ENCODE measurements around the gene PPP2CA. TPM values are rescaled to one million over a fixed set of nuclear protein-coding genes. Genes with fewer than 3 reads are reported as not detected.
A peak's percentile ranks its signal among the peaks of the same experiment; 100 is the strongest.

The PPP2CA gene
- total and polyA plus RNA-seq, 2 of the 13 experiments (the other 11 are each of a cell fraction or from before 2014, with no cell fraction given), result 82.4 to 171 TPM

GRCh38 chr5:134176511-134177368 lies 49.1 kb downstream of the PPP2CA start, which contains the start of gene SKP1 (continued):
- TF ChIP-seq RBM22 (optimal IDR thresholded peaks at IDR 0.05; ENCODE audit: low read length), result peak; percentile 60
- TF ChIP-seq ZNF530 (CRISPR knock-in tag; IDR thresholded peaks at IDR 0.05; ENCODE audit: low read depth), result no peak
- TF ChIP-seq TBP (CRISPR knock-in tag; IDR thresholded peaks at IDR 0.05), result no peak
- no peak for TF ChIP-seq TCF12 (IDR thresholded peaks at IDR 0.05)
- peak; percentile 69; the same call in 1 of the 2 replicates for TF ChIP-seq TCF12 (CRISPR knock-in tag; IDR thresholded peaks at IDR 0.05)
- no peak; the same call in none of the 2 replicates for TF ChIP-seq FOSL2 (CRISPR knock-in tag; IDR thresholded peaks at IDR 0.05)
- TF ChIP-seq ZNF205 (CRISPR knock-in tag; IDR thresholded peaks at IDR 0.05), result peak; percentile 86; the same call in 1 of the 2 replicates
- peak; percentile 57; the same call in 1 of the 2 replicates for TF ChIP-seq ZNF770 (CRISPR knock-in tag; IDR thresholded peaks at IDR 0.05)
- no peak for TF ChIP-seq ADNP (CRISPR knock-in tag; IDR thresholded peaks at IDR 0.05)
- no peak for TF ChIP-seq CEBPZ (IDR thresholded peaks at IDR 0.05; ENCODE audit: low read length)
- TF ChIP-seq, protein P1, sequence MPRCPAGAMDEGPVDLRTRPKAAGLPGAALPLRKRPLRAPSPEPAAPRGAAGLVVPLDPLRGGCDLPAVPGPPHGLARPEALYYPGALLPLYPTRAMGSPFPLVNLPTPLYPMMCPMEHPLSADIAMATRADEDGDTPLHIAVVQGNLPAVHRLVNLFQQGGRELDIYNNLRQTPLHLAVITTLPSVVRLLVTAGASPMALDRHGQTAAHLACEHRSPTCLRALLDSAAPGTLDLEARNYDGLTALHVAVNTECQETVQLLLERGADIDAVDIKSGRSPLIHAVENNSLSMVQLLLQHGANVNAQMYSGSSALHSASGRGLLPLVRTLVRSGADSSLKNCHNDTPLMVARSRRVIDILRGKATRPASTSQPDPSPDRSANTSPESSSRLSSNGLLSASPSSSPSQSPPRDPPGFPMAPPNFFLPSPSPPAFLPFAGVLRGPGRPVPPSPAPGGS (CRISPR knock-in tag; IDR thresholded peaks at IDR 0.05), result peak; percentile 85; the same call in 1 of the 2 replicates
- no peak for TF ChIP-seq ZNF3 (CRISPR knock-in tag; IDR thresholded peaks at IDR 0.05)
- peak; percentile 68 for TF ChIP-seq GATAD1 (CRISPR knock-in tag; IDR thresholded peaks at IDR 0.05)
- TF ChIP-seq ZBTB26 (CRISPR knock-in tag; IDR thresholded peaks at IDR 0.05; ENCODE audit: borderline replicate concordance), result peak; percentile 79
- TF ChIP-seq AKNA (CRISPR knock-in tag; IDR thresholded peaks at IDR 0.05; ENCODE audit: borderline replicate concordance), result peak; percentile 89; the same call in 1 of the 2 replicates

All from HepG2 (cell line).